ENCODE results near the gene HMG20B.

Gene HMG20B

GRCh38 chr19:3532154-3532786 lies 40.5 kb upstream of the HMG20B start:
- TF ChIP-seq POLR2AphosphoS5 (IDR thresholded peaks at IDR 0.05; ENCODE audit: low read depth, low read length) (no peak), TAF1 (IDR thresholded peaks at IDR 0.05; ENCODE audit: borderline replicate concordance, low read depth, low read length) (no peak), POLR2A (IDR thresholded peaks at IDR 0.05; ENCODE audit: low read depth, low read length) (no peak)
- FAIRE-seq (no peak), DNase-seq (ENCODE audit: insufficient read length) (no peak)

GRCh38 chr19:3533033-3533432 lies 39.7 kb upstream of the HMG20B start:
- TF ChIP-seq TAF1 (IDR thresholded peaks at IDR 0.05; ENCODE audit: borderline replicate concordance, low read depth, low read length) (no peak), POLR2AphosphoS5 (IDR thresholded peaks at IDR 0.05; ENCODE audit: low read depth, low read length) (no peak), POLR2A (IDR thresholded peaks at IDR 0.05; ENCODE audit: low read depth, low read length) (no peak)
- DNase-seq (ENCODE audit: insufficient read length) (no peak), FAIRE-seq (no peak)

GRCh38 chr19:3533563-3534216 lies 39.1 kb upstream of the HMG20B start:
- DNase-seq (ENCODE audit: insufficient read length) (no peak), FAIRE-seq (no peak)
- TF ChIP-seq POLR2AphosphoS5 (IDR thresholded peaks at IDR 0.05; ENCODE audit: low read depth, low read length) (no peak), POLR2A (IDR thresholded peaks at IDR 0.05; ENCODE audit: low read depth, low read length) (no peak), TAF1 (IDR thresholded peaks at IDR 0.05; ENCODE audit: borderline replicate concordance, low read depth, low read length) (no peak)

GRCh38 chr19:3534375-3535234 lies 38.1 kb upstream of the HMG20B start:
- DNase-seq (ENCODE audit: insufficient read length) (no peak), FAIRE-seq (no peak)
- TF ChIP-seq POLR2AphosphoS5 (IDR thresholded peaks at IDR 0.05; ENCODE audit: low read depth, low read length) (no peak), POLR2A (IDR thresholded peaks at IDR 0.05; ENCODE audit: low read depth, low read length) (no peak), TAF1 (IDR thresholded peaks at IDR 0.05; ENCODE audit: borderline replicate concordance, low read depth, low read length) (no peak)

- TF ChIP-seq TAF1 (IDR thresholded peaks at IDR 0.05; ENCODE audit: borderline replicate concordance, low read depth, low read length) (no peak), POLR2AphosphoS5 (IDR thresholded peaks at IDR 0.05; ENCODE audit: low read depth, low read length) (no peak), POLR2A (IDR thresholded peaks at IDR 0.05; ENCODE audit: low read depth, low read length) (no peak)
- FAIRE-seq = no peak
- DNase-seq (ENCODE audit: insufficient read length) = no peak
These were observed 37.6 kb upstream of the HMG20B start for GRCh38 chr19:3535235-3535535.

- FAIRE-seq = no peak
- TF ChIP-seq POLR2A (IDR thresholded peaks at IDR 0.05; ENCODE audit: low read depth, low read length) (no peak), TAF1 (IDR thresholded peaks at IDR 0.05; ENCODE audit: borderline replicate concordance, low read depth, low read length) (no peak), POLR2AphosphoS5 (IDR thresholded peaks at IDR 0.05; ENCODE audit: low read depth, low read length) (no peak)
These were observed 37.2 kb upstream of the HMG20B start for GRCh38 chr19:3535563-3535965.

GRCh38 chr19:3535981-3536380 lies 36.8 kb upstream of the HMG20B start:
- FAIRE-seq (no peak), DNase-seq (ENCODE audit: insufficient read length) (no peak)
- TF ChIP-seq POLR2AphosphoS5 (IDR thresholded peaks at IDR 0.05; ENCODE audit: low read depth, low read length) (no peak), TAF1 (IDR thresholded peaks at IDR 0.05; ENCODE audit: borderline replicate concordance, low read depth, low read length) (no peak), POLR2A (IDR thresholded peaks at IDR 0.05; ENCODE audit: low read depth, low read length) (no peak)

More at GRCh38 chr19:3535563-3535965, 37.2 kb upstream of the HMG20B start:
- no peak for DNase-seq (ENCODE audit: insufficient read length)

GRCh38 chr19:3536429-3537100 lies 36.2 kb upstream of the HMG20B start:
- FAIRE-seq (no peak), DNase-seq (ENCODE audit: insufficient read length) (no peak)
- TF ChIP-seq TAF1 (IDR thresholded peaks at IDR 0.05; ENCODE audit: borderline replicate concordance, low read depth, low read length) (no peak), POLR2AphosphoS5 (IDR thresholded peaks at IDR 0.05; ENCODE audit: low read depth, low read length) (no peak), POLR2A (IDR thresholded peaks at IDR 0.05; ENCODE audit: low read depth, low read length) (no peak)

GRCh38 chr19:3537101-3537437 lies 35.7 kb upstream of the HMG20B start:
- no peak for DNase-seq (ENCODE audit: insufficient read length)
- no peak for FAIRE-seq
- no peak for TF ChIP-seq TAF1 (IDR thresholded peaks at IDR 0.05; ENCODE audit: borderline replicate concordance, low read depth, low read length)
- TF ChIP-seq POLR2AphosphoS5 (IDR thresholded peaks at IDR 0.05; ENCODE audit: low read depth, low read length) = no peak
- no peak for TF ChIP-seq POLR2A (IDR thresholded peaks at IDR 0.05; ENCODE audit: low read depth, low read length)

GRCh38 chr19:3537438-3538240 lies 35.1 kb upstream of the HMG20B start:
- FAIRE-seq (no peak), DNase-seq (ENCODE audit: insufficient read length) (no peak)
- TF ChIP-seq TAF1 (IDR thresholded peaks at IDR 0.05; ENCODE audit: borderline replicate concordance, low read depth, low read length) (no peak), POLR2AphosphoS5 (IDR thresholded peaks at IDR 0.05; ENCODE audit: low read depth, low read length) (no peak), POLR2A (IDR thresholded peaks at IDR 0.05; ENCODE audit: low read depth, low read length) (no peak)
